ENCODE results near the gene B4GALT2.

- TF ChIP-seq, protein P1, sequence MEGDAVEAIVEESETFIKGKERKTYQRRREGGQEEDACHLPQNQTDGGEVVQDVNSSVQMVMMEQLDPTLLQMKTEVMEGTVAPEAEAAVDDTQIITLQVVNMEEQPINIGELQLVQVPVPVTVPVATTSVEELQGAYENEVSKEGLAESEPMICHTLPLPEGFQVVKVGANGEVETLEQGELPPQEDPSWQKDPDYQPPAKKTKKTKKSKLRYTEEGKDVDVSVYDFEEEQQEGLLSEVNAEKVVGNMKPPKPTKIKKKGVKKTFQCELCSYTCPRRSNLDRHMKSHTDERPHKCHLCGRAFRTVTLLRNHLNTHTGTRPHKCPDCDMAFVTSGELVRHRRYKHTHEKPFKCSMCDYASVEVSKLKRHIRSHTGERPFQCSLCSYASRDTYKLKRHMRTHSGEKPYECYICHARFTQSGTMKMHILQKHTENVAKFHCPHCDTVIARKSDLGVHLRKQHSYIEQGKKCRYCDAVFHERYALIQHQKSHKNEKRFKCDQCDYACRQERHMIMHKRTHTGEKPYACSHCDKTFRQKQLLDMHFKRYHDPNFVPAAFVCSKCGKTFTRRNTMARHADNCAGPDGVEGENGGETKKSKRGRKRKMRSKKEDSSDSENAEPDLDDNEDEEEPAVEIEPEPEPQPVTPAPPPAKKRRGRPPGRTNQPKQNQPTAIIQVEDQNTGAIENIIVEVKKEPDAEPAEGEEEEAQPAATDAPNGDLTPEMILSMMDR (IDR thresholded peaks at IDR 0.05) = no peak
- no peak for TF ChIP-seq EZH2 (IDR thresholded peaks at IDR 0.05)
- no peak for TF ChIP-seq EZH2phosphoT487 (IDR thresholded peaks at IDR 0.05)
Observed at GRCh38 chr1:44038876-44039657, 60.1 kb downstream of the B4GALT2 start.
